Fibroblast of the aortic adventitia (primary cell): ENCODE data around the gene KAT6B. TPM values are rescaled to one million over a fixed set of nuclear protein-coding genes. Genes with fewer than 3 reads are reported as not detected.

Experiments used
- DNase-seq: peaks from one replicate; pipeline ENCODE4 v3.0.0-alpha.2; 2010; ENCODE audit warnings: low read depth
- H3K4me3 ChIP-seq: 2 replicates; pipeline ENCODE4 v1.5.1; 2011; ENCODE audit warnings: low read depth, mild to moderate bottlenecking, control low read depth, low read length, moderate library complexity
- CTCF ChIP-seq: IDR thresholded peaks from 2 replicates; pipeline ENCODE4 v1.5.1; 2011; ENCODE audit warnings: mild to moderate bottlenecking, low read length, control low read depth, inconsistent platforms; ENCODE audit not compliant: insufficient read depth
- total RNA-seq: library from RNA; depleted of rRNA; stranded (reverse); fragments of >200 nt; gene quantifications from 2 replicates; pipeline ENCODE4 v1.2.3, GENCODE V29; 2012; ENCODE audit warnings: low replicate concordance

Gene KAT6B
- total RNA-seq, 1 donor, result 38.9 TPM

- no peak for DNase-seq
- no peak overlapping the region for H3K4me3 ChIP-seq
- TF ChIP-seq CTCF, result no peak
Measured at GRCh38 chr10:75061709-75062505, 235.5 kb downstream of the KAT6B start.

GRCh38 chr10:75062506-75063299 lies 236.3 kb downstream of the KAT6B start:
- TF ChIP-seq CTCF, result no peak
- H3K4me3 ChIP-seq, result no peak overlapping the region
- peak; percentile 95 for DNase-seq

DNA sequence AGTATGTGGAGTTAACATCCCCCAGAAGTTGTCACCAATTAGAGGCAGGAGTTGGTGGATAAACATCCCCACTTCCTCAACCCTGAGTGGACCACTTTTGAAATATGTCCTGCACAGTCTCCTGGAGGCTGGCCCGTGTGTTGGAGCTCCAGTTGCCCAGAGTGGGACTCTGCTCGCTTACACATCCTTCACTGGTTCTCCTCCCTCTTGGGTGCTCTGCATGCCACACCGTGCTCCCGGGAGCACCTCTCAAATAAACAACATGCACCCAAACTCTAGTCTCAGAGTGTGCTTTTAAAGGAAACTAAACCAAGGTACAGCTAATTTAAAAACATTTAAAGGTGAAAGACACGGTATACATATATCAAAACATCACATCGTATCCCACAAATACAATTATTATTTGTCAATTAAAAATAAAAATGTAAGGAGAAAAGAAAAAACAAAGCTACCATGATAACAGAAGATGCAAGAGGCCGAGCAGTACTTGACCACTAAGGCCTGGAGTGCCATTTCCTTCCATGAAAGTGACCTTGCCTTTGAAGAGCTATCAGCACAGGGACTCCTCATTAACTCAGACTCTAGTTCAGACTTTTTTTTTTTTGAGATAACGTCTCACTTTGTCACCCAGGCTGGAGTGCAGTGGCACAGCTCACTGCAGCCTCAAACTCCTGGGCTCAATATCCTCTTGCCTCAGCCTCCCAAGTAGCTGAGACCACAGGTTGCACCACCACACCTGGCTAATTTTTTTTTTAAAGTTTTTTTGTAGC lies 237.2 kb downstream of the KAT6B start:
- no peak for TF ChIP-seq CTCF
- DNase-seq, result no peak
- no peak overlapping the region for H3K4me3 ChIP-seq

- TF ChIP-seq CTCF, result no peak
Measured at GRCh38 chr10:75065076-75065475, 238.7 kb downstream of the KAT6B start.

GRCh38 chr10:75066271-75066670 lies 239.9 kb downstream of the KAT6B start:
- H3K4me3 ChIP-seq, result no peak overlapping the region
- TF ChIP-seq CTCF, result no peak
- DNase-seq, result no peak

More at GRCh38 chr10:75065076-75065475, 238.7 kb downstream of the KAT6B start:
- H3K4me3 ChIP-seq, result no peak overlapping the region
- DNase-seq, result no peak

DNA sequence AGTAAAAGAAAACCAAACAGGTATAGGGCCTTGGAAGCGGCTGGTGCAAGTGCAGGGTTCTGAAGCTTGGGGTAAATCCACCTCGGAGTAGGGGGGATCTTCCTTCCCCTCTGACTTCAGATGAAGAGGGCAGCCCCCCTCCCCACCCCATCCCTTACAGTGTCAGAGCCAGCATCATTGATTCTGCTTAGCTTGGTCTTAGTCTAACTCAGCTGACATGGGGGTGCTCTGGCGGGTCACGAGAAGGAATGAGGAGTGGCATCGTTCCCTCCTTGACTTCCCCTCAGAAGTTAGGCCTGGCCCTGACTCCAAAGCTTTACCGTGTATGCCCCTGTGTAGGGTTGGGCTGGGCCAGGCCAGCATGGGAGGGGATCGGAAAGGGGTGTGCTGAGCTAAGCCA lies 240.9 kb downstream of the KAT6B start:
- TF ChIP-seq CTCF, result no peak
- DNase-seq, result no peak
- H3K4me3 ChIP-seq, result no peak overlapping the region
